Mucosa of rectum (tissue), 2 donors: Measurements from ENCODE around the gene KNG1.

Source experiments
- H3K27ac ChIP-seq, 2 donors: one replicate each; pipeline ENCODE4 v1.7.0; 2013; ENCODE audit warnings: inconsistent platforms in 2 of 2, low read depth in 2 of 2, low read length in 2 of 2
- H3K27me3 ChIP-seq, 2 donors: one replicate each; pipeline ENCODE4 v1.7.0; 2013; ENCODE audit warnings: low read length in 2 of 2; ENCODE audit not compliant: control insufficient read depth in 2 of 2, insufficient read depth in 2 of 2
- H3K36me3 ChIP-seq, 2 donors: one replicate each; pipeline ENCODE4 v1.7.0; 2013; ENCODE audit warnings: low read length in 2 of 2; ENCODE audit not compliant: control insufficient read depth in 2 of 2, insufficient read depth in 2 of 2
- H3K4me1 ChIP-seq, 2 donors: one replicate each; pipeline ENCODE4 v1.7.0; 2013; ENCODE audit warnings: low read length in 2 of 2, mild to moderate bottlenecking in 1 of 2; ENCODE audit not compliant: control insufficient read depth in 2 of 2, insufficient read depth in 2 of 2
- H3K4me3 ChIP-seq, 2 donors: one replicate each; pipeline ENCODE4 v1.7.0; 2013; ENCODE audit warnings: low read length in 2 of 2
- H3K9ac ChIP-seq, 2 donors: one replicate each; pipeline ENCODE4 v1.7.0; 2013; ENCODE audit warnings: low read length in 2 of 2, low read depth in 1 of 2, mild to moderate bottlenecking in 1 of 2
- H3K9me3 ChIP-seq, 2 donors: one replicate each; pipeline ENCODE4 v1.7.0; 2013; ENCODE audit warnings: low read length in 2 of 2; ENCODE audit not compliant: control insufficient read depth in 2 of 2
- donor health status: healthy.
- donor health status: Normal muscosa, but diverticular disease.

KNG1 gene

GRCh38 chr3:186743666-186744065 is 26.5 kb downstream of the KNG1 start:
- Histone ChIP-seq H3K27ac (peak overlapping the region in 1 of 2 donors; percentile 87), H3K27me3 (no peaks in the 10 kb centered on the region), H3K9me3 (no peaks in the 10 kb centered on the region), H3K4me3 (no peak overlapping the region), H3K9ac (no peak overlapping the region), H3K36me3 (no peaks in the 10 kb centered on the region), H3K4me1 (peaks cover 2 to 28% of the 10 kb centered on the region in 2 donors)

- H3K27me3 ChIP-seq, result no peaks in the 10 kb centered on the region
- peak overlapping the region; percentile 58 to 87 for H3K27ac ChIP-seq
- H3K4me3 ChIP-seq, result no peak overlapping the region
- H3K36me3 ChIP-seq, result no peaks in the 10 kb centered on the region
- no peaks in the 10 kb centered on the region for H3K9me3 ChIP-seq
- no peak overlapping the region for H3K9ac ChIP-seq
- peaks cover 2 to 28% of the 10 kb centered on the region in 2 donors for H3K4me1 ChIP-seq
Measured at GRCh38 chr3:186746008-186746407, 28.8 kb downstream of the KNG1 start.

- Histone ChIP-seq H3K27me3 (no peaks in the 10 kb centered on the region), H3K36me3 (no peaks in the 10 kb centered on the region), H3K9ac (no peak overlapping the region), H3K4me3 (no peak overlapping the region), H3K4me1 (peaks cover 0 to 16% of the 10 kb centered on the region in 2 donors), H3K9me3 (no peaks in the 10 kb centered on the region), H3K27ac (no peak overlapping the region)
Measured at GRCh38 chr3:186750316-186750715, 33.2 kb downstream of the KNG1 start.

GRCh38 chr3:186751480-186751879 is 34.3 kb downstream of the KNG1 start:
- Histone ChIP-seq H3K4me1 (peaks cover 0 to 10% of the 10 kb centered on the region in 2 donors), H3K36me3 (no peaks in the 10 kb centered on the region), H3K9me3 (no peaks in the 10 kb centered on the region), H3K4me3 (no peak overlapping the region), H3K9ac (peak overlapping the region in 1 of 2 donors; percentile 30), H3K27me3 (no peaks in the 10 kb centered on the region), H3K27ac (peak overlapping the region in 1 of 2 donors; percentile 60)

GRCh38 chr3:186754006-186754405 is 36.8 kb downstream of the KNG1 start:
- Histone ChIP-seq H3K27me3 (no peaks in the 10 kb centered on the region), H3K9ac (no peak overlapping the region), H3K4me3 (no peak overlapping the region), H3K4me1 (peaks cover 0 to 6% of the 10 kb centered on the region in 2 donors), H3K9me3 (no peaks in the 10 kb centered on the region), H3K36me3 (no peaks in the 10 kb centered on the region), H3K27ac (peak overlapping the region; percentile 72 to 86)

GRCh38 chr3:186754871-186755270 is 37.7 kb downstream of the KNG1 start:
- Histone ChIP-seq H3K4me1 (peaks cover 0 to 6% of the 10 kb centered on the region in 2 donors), H3K9ac (no peak overlapping the region), H3K36me3 (no peaks in the 10 kb centered on the region), H3K27me3 (no peaks in the 10 kb centered on the region), H3K4me3 (no peak overlapping the region), H3K27ac (no peak overlapping the region), H3K9me3 (no peaks in the 10 kb centered on the region)

GRCh38 chr3:186757214-186757613 is 40.1 kb downstream of the KNG1 start:
- H3K36me3 ChIP-seq, result no peaks in the 10 kb centered on the region
- peaks cover 3 to 8% of the 10 kb centered on the region in 2 donors for H3K4me1 ChIP-seq
- no peak overlapping the region for H3K27ac ChIP-seq
- no peak overlapping the region for H3K4me3 ChIP-seq
- no peaks in the 10 kb centered on the region for H3K9me3 ChIP-seq
- no peaks in the 10 kb centered on the region for H3K27me3 ChIP-seq
- no peak overlapping the region for H3K9ac ChIP-seq

GRCh38 chr3:186757686-186758220 is 40.6 kb downstream of the KNG1 start:
- H3K9ac ChIP-seq, result no peak overlapping the region
- no peak overlapping the region for H3K27ac ChIP-seq
- H3K36me3 ChIP-seq, result no peaks in the 10 kb centered on the region
- peaks cover 3 to 8% of the 10 kb centered on the region in 2 donors for H3K4me1 ChIP-seq
- H3K27me3 ChIP-seq, result no peaks in the 10 kb centered on the region
- no peaks in the 10 kb centered on the region for H3K9me3 ChIP-seq
- no peak overlapping the region for H3K4me3 ChIP-seq

- no peak overlapping the region for H3K9ac ChIP-seq
- H3K36me3 ChIP-seq, result no peaks in the 10 kb centered on the region
- H3K27me3 ChIP-seq, result no peaks in the 10 kb centered on the region
- no peak overlapping the region for H3K4me3 ChIP-seq
- no peak overlapping the region for H3K27ac ChIP-seq
- H3K4me1 ChIP-seq, result peaks cover 3 to 5% of the 10 kb centered on the region in 2 donors
- no peaks in the 10 kb centered on the region for H3K9me3 ChIP-seq
Measured at GRCh38 chr3:186759231-186759930, 42.2 kb downstream of the KNG1 start.

- H3K9ac ChIP-seq, result no peak overlapping the region
- no peaks in the 10 kb centered on the region for H3K27me3 ChIP-seq
- H3K27ac ChIP-seq, result no peak overlapping the region
- peaks cover 3 to 5% of the 10 kb centered on the region in 2 donors for H3K4me1 ChIP-seq
- no peak overlapping the region for H3K4me3 ChIP-seq
- H3K36me3 ChIP-seq, result no peaks in the 10 kb centered on the region
- no peaks in the 10 kb centered on the region for H3K9me3 ChIP-seq
Measured at GRCh38 chr3:186760141-186760833, 43.1 kb downstream of the KNG1 start.
